GM12878 (cell line): ENCODE results near the gene AGBL4.

Experiments used
- BCL11A ChIP-seq: IDR thresholded peaks from 2 replicates; pipeline ENCODE4 v1.6.1; 2011; ENCODE audit warnings: low read depth, low read length
- CHD4 ChIP-seq: fragments of 200-600 bp; sonication (generic); IDR thresholded peaks from 2 replicates; pipeline ENCODE4 v1.6.1; 2016; ENCODE audit warnings: mild to moderate bottlenecking
- HDGF ChIP-seq: fragments of 450-650 bp; IDR thresholded peaks from 2 replicates; pipeline ENCODE4 v1.6.1; 2016; ENCODE audit warnings: antibody characterized with exemption
- MXI1 ChIP-seq: fragments of 150-350 bp; IDR thresholded peaks from 2 replicates; pipeline ENCODE4 v1.6.1; 2011; ENCODE audit warnings: low read depth, mild to moderate bottlenecking, inconsistent platforms, low read length, improper control_type of control experiment
- RAD21 ChIP-seq: IDR thresholded peaks from 2 replicates; pipeline ENCODE4 v1.6.1; 2011; ENCODE audit warnings: mild to moderate bottlenecking, low read depth, low read length, moderate library complexity; ENCODE audit not compliant: insufficient read depth
- SP1 ChIP-seq: IDR thresholded peaks from one replicate; pipeline ENCODE4 v1.6.1; 2011; ENCODE audit warnings: low read depth, low read length
- YY1 ChIP-seq: IDR thresholded peaks from 2 replicates; pipeline ENCODE4 v1.6.1; 2011; ENCODE audit warnings: low read depth, mild to moderate bottlenecking, low read length
- TF ChIP-seq, protein P1 (sequence below), 3 experiments: IDR thresholded peaks in 2 of 3; conservative IDR thresholded peaks in 1 of 3; 2 replicates each; pipeline ENCODE4 v1.5.1; 2011; ENCODE audit warnings: low read depth in 3 of 3, low read length in 3 of 3, mild to moderate bottlenecking in 3 of 3, control low read depth in 2 of 3, moderate library complexity in 2 of 3, inconsistent platforms in 1 of 3, mixed read lengths in 1 of 3; ENCODE audit not compliant: control insufficient read depth in 2 of 3, insufficient read depth in 1 of 3; ENCODE audit errors: extremely low read depth in 1 of 3
- TF ChIP-seq, protein P2 (sequence below): IDR thresholded peaks from 2 replicates; pipeline ENCODE4 v1.6.1; 2011; ENCODE audit warnings: borderline replicate concordance, low read depth, mild to moderate bottlenecking, moderate library complexity, mixed read lengths, low read length; ENCODE audit not compliant: insufficient read depth; ENCODE audit errors: extremely low read length
- TF ChIP-seq, protein P3 (sequence below): fragments of 450-650 bp; IDR thresholded peaks from 2 replicates; pipeline ENCODE4 v1.6.1; 2016; ENCODE audit warnings: mild to moderate bottlenecking

DNA sequence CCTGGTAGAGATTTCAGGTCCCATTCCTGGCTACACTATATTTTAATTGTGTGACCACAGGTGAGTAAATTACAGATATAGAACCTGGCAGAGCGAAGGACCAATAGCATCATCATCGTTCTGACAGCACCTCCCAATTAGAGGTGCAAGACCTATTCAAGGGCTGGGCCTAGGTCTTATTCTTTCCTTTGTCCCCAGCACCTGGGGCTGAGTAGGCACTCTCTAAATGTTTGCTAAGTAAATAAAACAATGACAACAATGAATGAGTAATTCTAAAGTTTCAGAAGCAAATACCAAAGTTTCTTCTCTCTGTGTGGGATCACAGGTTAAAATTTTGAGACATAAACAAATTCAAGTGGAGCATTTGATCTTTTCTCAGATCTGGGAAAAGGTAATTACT is 1279.7 kb downstream of the AGBL4 start:
- TF ChIP-seq, protein P1, sequence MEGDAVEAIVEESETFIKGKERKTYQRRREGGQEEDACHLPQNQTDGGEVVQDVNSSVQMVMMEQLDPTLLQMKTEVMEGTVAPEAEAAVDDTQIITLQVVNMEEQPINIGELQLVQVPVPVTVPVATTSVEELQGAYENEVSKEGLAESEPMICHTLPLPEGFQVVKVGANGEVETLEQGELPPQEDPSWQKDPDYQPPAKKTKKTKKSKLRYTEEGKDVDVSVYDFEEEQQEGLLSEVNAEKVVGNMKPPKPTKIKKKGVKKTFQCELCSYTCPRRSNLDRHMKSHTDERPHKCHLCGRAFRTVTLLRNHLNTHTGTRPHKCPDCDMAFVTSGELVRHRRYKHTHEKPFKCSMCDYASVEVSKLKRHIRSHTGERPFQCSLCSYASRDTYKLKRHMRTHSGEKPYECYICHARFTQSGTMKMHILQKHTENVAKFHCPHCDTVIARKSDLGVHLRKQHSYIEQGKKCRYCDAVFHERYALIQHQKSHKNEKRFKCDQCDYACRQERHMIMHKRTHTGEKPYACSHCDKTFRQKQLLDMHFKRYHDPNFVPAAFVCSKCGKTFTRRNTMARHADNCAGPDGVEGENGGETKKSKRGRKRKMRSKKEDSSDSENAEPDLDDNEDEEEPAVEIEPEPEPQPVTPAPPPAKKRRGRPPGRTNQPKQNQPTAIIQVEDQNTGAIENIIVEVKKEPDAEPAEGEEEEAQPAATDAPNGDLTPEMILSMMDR (IDR thresholded peaks at IDR 0.05 in 2 of 3, conservative IDR thresholded peaks at IDR 0.05 in 1 of 3; ENCODE audit: control insufficient read depth in 2 of 3, extremely low read depth in 1 of 3, insufficient read depth in 1 of 3, low read depth in 3 of 3, low read length in 3 of 3) = no peak
- TF ChIP-seq YY1 = no peak
- TF ChIP-seq, protein P2, sequence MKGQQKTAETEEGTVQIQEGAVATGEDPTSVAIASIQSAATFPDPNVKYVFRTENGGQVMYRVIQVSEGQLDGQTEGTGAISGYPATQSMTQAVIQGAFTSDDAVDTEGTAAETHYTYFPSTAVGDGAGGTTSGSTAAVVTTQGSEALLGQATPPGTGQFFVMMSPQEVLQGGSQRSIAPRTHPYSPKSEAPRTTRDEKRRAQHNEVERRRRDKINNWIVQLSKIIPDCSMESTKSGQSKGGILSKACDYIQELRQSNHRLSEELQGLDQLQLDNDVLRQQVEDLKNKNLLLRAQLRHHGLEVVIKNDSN = no peak
- no peak for TF ChIP-seq RAD21
- TF ChIP-seq CHD4 = no peak
- TF ChIP-seq, protein P3, sequence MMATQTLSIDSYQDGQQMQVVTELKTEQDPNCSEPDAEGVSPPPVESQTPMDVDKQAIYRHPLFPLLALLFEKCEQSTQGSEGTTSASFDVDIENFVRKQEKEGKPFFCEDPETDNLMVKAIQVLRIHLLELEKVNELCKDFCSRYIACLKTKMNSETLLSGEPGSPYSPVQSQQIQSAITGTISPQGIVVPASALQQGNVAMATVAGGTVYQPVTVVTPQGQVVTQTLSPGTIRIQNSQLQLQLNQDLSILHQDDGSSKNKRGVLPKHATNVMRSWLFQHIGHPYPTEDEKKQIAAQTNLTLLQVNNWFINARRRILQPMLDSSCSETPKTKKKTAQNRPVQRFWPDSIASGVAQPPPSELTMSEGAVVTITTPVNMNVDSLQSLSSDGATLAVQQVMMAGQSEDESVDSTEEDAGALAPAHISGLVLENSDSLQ = no peak
- TF ChIP-seq BCL11A = no peak
- TF ChIP-seq SP1 = no peak
- TF ChIP-seq MXI1 = no peak
- TF ChIP-seq HDGF = no peak
